HG02642 (cell line): Measurements from ENCODE around the gene UBE2O.

Experiments used
- ATAC-seq: cut with Tn5 transposase; IDR thresholded peaks from one replicate; pipeline ENCODE4 v1.9.1; 2021; ENCODE audit warnings: mild to moderate bottlenecking; ENCODE audit not compliant: unreplicated experiment, poor library complexity

Gene UBE2O

GRCh38 chr17:76487451-76488192 lies 34.7 kb upstream of the UBE2O start:
- no peak for ATAC-seq

GRCh38 chr17:76485569-76485968 lies 32.6 kb upstream of the UBE2O start:
- no peak for ATAC-seq

GRCh38 chr17:76484228-76484725 lies 31.3 kb upstream of the UBE2O start:
- no peak for ATAC-seq

GRCh38 chr17:76481071-76481655 lies 28.2 kb upstream of the UBE2O start:
- peak; percentile 67 for ATAC-seq

- peak; percentile 4 for ATAC-seq
Observed at GRCh38 chr17:76480632-76481031, 27.7 kb upstream of the UBE2O start.

- no peak for ATAC-seq
Observed at GRCh38 chr17:76479515-76480060, 26.6 kb upstream of the UBE2O start.

GRCh38 chr17:76478730-76479514 lies 26.0 kb upstream of the UBE2O start:
- ATAC-seq: no peak

- ATAC-seq: no peak
Observed at GRCh38 chr17:76478097-76478496, 25.1 kb upstream of the UBE2O start.

GRCh38 chr17:76477576-76477975 lies 24.6 kb upstream of the UBE2O start:
- no peak for ATAC-seq

- no peak for ATAC-seq
Observed at GRCh38 chr17:76476736-76477135, 23.8 kb upstream of the UBE2O start.

GRCh38 chr17:76475302-76475701 lies 22.4 kb upstream of the UBE2O start:
- no peak for ATAC-seq

GRCh38 chr17:76474894-76475293 lies 21.9 kb upstream of the UBE2O start:
- ATAC-seq: no peak

- ATAC-seq: no peak
Observed at GRCh38 chr17:76474238-76474637, 21.3 kb upstream of the UBE2O start.

- ATAC-seq: no peak
Observed at GRCh38 chr17:76473541-76473985, 20.6 kb upstream of the UBE2O start.

GRCh38 chr17:76472726-76473125 lies 19.8 kb upstream of the UBE2O start:
- no peak for ATAC-seq

- no peak for ATAC-seq
Observed at GRCh38 chr17:76472258-76472645, 19.3 kb upstream of the UBE2O start.

GRCh38 chr17:76471498-76472257 lies 18.7 kb upstream of the UBE2O start:
- ATAC-seq: no peak

GRCh38 chr17:76469991-76470739 lies 17.2 kb upstream of the UBE2O start:
- ATAC-seq: no peak
